Measurements from ENCODE around the gene OR5B12.

DNA sequence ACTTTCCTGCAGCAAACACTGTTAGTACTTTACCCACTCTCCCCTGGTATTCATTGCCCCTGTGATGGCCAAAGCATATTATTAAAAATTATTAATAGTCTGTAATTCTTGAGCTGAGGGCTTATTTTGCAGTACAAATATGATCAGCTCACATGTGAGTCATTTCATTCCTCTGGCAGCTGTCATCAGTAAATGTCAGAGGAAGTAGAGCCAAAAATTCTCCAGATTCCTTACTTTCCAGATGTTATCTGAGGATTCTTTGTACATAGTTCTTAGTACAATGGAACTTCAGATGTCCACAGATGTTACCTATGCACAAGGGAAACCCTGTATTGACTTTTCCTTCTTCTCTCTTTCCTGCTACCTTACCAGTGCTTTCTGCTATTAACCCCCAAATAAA lies 47.8 kb downstream of the OR5B12 start:
- TF ChIP-seq, protein P1, sequence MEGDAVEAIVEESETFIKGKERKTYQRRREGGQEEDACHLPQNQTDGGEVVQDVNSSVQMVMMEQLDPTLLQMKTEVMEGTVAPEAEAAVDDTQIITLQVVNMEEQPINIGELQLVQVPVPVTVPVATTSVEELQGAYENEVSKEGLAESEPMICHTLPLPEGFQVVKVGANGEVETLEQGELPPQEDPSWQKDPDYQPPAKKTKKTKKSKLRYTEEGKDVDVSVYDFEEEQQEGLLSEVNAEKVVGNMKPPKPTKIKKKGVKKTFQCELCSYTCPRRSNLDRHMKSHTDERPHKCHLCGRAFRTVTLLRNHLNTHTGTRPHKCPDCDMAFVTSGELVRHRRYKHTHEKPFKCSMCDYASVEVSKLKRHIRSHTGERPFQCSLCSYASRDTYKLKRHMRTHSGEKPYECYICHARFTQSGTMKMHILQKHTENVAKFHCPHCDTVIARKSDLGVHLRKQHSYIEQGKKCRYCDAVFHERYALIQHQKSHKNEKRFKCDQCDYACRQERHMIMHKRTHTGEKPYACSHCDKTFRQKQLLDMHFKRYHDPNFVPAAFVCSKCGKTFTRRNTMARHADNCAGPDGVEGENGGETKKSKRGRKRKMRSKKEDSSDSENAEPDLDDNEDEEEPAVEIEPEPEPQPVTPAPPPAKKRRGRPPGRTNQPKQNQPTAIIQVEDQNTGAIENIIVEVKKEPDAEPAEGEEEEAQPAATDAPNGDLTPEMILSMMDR (IDR thresholded peaks at IDR 0.05): no peak
- no peak for TF ChIP-seq POLR2A (IDR thresholded peaks at IDR 0.05)
